KMS-11 (cell line): ENCODE data around the gene IGFBP4.

Experiments used
- H2AFZ ChIP-seq: fragments of 200-600 bp; sonication (generic); 2 replicates; pipeline ENCODE4 v1.6.1; 2016; ENCODE audit warnings: antibody characterized with exemption, mixed run types, low read depth
- H3K27ac ChIP-seq: fragments of 200-600 bp; sonication (generic); 2 replicates; pipeline ENCODE4 v1.6.1; 2016; ENCODE audit warnings: mild to moderate bottlenecking, mixed run types
- H3K27me3 ChIP-seq: fragments of 200-600 bp; sonication (generic); 2 replicates; pipeline ENCODE4 v1.6.1; 2017; ENCODE audit warnings: mild to moderate bottlenecking, low read depth, mixed run types, moderate library complexity; ENCODE audit not compliant: insufficient read depth
- H3K36me3 ChIP-seq: fragments of 200-600 bp; sonication (generic); 2 replicates; pipeline ENCODE4 v1.6.1; 2017; ENCODE audit warnings: mild to moderate bottlenecking, mixed run types; ENCODE audit not compliant: insufficient read depth
- H3K4me1 ChIP-seq: fragments of 200-600 bp; sonication (generic); 2 replicates; pipeline ENCODE4 v1.6.1; 2016; ENCODE audit warnings: mild to moderate bottlenecking, low read depth, mixed run types; ENCODE audit not compliant: poor library complexity, severe bottlenecking
- H3K4me2 ChIP-seq: fragments of 200-600 bp; sonication (generic); 2 replicates; pipeline ENCODE4 v1.7.0; 2016; ENCODE audit warnings: mild to moderate bottlenecking, mixed run types
- H3K4me3 ChIP-seq: fragments of 200-600 bp; sonication (generic); IDR thresholded peaks from 2 replicates; pipeline ENCODE4 v1.6.1; 2017; ENCODE audit warnings: low read depth, low read length, mixed read lengths; ENCODE audit not compliant: insufficient read depth
- H3K79me2 ChIP-seq: fragments of 200-600 bp; sonication (generic); 2 replicates; pipeline ENCODE4 v1.6.1; 2016; ENCODE audit warnings: low read depth, mixed run types; ENCODE audit not compliant: insufficient read depth
- H3K9ac ChIP-seq: fragments of 200-600 bp; sonication (generic); 2 replicates; pipeline ENCODE4 v1.6.1; 2016; ENCODE audit warnings: mild to moderate bottlenecking, mixed run types
- H4K20me1 ChIP-seq: fragments of 200-600 bp; sonication (generic); 2 replicates; pipeline ENCODE4 v1.6.1; 2016; ENCODE audit warnings: mild to moderate bottlenecking, mixed run types; ENCODE audit not compliant: insufficient read depth
- TF ChIP-seq, protein P1 (sequence below): fragments of 200-600 bp; sonication (generic); conservative IDR thresholded peaks from 2 replicates; pipeline ENCODE4 v1.6.1; 2017; ENCODE audit warnings: low read depth, mild to moderate bottlenecking, antibody characterized with exemption, low read length, moderate library complexity, mixed read lengths

Gene IGFBP4

DNA sequence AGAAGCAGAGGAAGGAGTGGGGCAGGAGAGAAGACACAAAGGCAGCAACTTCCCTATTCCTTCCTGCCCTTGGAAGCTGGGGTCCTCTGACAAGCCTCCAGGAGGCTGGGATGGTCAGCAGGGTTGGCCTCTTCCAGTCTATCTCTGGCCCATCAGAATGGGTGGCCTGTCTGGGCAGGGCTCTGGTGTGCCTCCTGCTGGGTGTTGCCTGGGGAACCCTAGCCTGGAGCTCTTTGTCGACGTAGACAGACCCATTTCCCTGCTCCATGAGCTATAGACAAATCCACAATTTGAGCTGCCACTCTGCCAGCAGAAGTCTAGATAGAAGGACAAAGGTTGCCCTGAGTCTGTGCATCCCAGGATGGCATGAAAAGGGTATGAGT is 11.4 kb downstream of the IGFBP4 start:
- H3K79me2 ChIP-seq: no peaks in the 10 kb centered on the region
- no peaks in the 10 kb centered on the region for H3K36me3 ChIP-seq
- no peak overlapping the region for H3K27ac ChIP-seq
- TF ChIP-seq, protein P1, sequence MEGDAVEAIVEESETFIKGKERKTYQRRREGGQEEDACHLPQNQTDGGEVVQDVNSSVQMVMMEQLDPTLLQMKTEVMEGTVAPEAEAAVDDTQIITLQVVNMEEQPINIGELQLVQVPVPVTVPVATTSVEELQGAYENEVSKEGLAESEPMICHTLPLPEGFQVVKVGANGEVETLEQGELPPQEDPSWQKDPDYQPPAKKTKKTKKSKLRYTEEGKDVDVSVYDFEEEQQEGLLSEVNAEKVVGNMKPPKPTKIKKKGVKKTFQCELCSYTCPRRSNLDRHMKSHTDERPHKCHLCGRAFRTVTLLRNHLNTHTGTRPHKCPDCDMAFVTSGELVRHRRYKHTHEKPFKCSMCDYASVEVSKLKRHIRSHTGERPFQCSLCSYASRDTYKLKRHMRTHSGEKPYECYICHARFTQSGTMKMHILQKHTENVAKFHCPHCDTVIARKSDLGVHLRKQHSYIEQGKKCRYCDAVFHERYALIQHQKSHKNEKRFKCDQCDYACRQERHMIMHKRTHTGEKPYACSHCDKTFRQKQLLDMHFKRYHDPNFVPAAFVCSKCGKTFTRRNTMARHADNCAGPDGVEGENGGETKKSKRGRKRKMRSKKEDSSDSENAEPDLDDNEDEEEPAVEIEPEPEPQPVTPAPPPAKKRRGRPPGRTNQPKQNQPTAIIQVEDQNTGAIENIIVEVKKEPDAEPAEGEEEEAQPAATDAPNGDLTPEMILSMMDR: no peak
- no peak overlapping the region for H2AFZ ChIP-seq
- H3K4me1 ChIP-seq: peaks cover 7% of the 10 kb centered on the region
- no peak overlapping the region for H3K4me2 ChIP-seq
- H3K4me3 ChIP-seq: no peak overlapping the region
- H3K9ac ChIP-seq: no peak overlapping the region
- H4K20me1 ChIP-seq: no peaks in the 10 kb centered on the region
- peaks cover 48% of the 10 kb centered on the region for H3K27me3 ChIP-seq

DNA sequence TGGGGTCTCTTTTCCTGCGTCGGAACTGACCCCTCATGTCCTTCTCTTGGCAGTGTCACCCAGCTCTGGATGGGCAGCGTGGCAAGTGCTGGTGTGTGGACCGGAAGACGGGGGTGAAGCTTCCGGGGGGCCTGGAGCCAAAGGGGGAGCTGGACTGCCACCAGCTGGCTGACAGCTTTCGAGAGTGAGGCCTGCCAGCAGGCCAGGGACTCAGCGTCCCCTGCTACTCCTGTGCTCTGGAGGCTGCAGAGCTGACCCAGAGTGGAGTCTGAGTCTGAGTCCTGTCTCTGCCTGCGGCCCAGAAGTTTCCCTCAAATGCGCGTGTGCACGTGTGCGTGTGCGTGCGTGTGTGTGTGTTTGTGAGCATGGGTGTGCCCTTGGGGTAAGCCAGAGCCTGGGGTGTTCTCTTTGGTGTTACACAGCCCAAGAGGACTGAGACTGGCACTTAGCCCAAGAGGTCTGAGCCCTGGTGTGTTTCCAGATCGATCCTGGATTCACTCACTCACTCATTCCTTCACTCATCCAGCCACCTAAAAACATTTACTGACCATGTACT is 13.2 kb downstream of the IGFBP4 start:
- Histone ChIP-seq H3K4me2 (no peak overlapping the region), H3K36me3 (no peaks in the 10 kb centered on the region), H3K9ac (no peak overlapping the region), H2AFZ (no peak overlapping the region), H4K20me1 (no peaks in the 10 kb centered on the region), H3K4me1 (no peaks in the 10 kb centered on the region), H3K27me3 (peaks cover 38% of the 10 kb centered on the region), H3K27ac (no peak overlapping the region), H3K4me3 (no peak overlapping the region), H3K79me2 (no peaks in the 10 kb centered on the region)
- TF ChIP-seq, protein P1: no peak

DNA sequence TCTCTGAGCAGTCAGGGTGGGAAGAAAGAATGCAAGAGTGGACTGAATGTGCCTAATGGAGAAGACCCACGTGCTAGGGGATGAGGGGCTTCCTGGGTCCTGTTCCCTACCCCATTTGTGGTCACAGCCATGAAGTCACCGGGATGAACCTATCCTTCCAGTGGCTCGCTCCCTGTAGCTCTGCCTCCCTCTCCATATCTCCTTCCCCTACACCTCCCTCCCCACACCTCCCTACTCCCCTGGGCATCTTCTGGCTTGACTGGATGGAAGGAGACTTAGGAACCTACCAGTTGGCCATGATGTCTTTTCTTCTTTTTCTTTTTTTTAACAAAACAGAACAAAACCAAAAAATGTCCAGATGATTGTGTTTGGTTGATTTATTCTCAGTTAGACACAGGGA is 14.1 kb downstream of the IGFBP4 start:
- H3K4me1 ChIP-seq: no peaks in the 10 kb centered on the region
- H3K79me2 ChIP-seq: no peaks in the 10 kb centered on the region
- H3K4me2 ChIP-seq: no peak overlapping the region
- no peak overlapping the region for H3K4me3 ChIP-seq
- TF ChIP-seq, protein P1: no peak
- H3K27me3 ChIP-seq: peaks cover 30% of the 10 kb centered on the region; the same call in 1 of the 2 replicates
- H2AFZ ChIP-seq: no peak overlapping the region
- H4K20me1 ChIP-seq: no peaks in the 10 kb centered on the region
- no peak overlapping the region for H3K27ac ChIP-seq
- no peaks in the 10 kb centered on the region for H3K36me3 ChIP-seq
- no peak overlapping the region for H3K9ac ChIP-seq

DNA sequence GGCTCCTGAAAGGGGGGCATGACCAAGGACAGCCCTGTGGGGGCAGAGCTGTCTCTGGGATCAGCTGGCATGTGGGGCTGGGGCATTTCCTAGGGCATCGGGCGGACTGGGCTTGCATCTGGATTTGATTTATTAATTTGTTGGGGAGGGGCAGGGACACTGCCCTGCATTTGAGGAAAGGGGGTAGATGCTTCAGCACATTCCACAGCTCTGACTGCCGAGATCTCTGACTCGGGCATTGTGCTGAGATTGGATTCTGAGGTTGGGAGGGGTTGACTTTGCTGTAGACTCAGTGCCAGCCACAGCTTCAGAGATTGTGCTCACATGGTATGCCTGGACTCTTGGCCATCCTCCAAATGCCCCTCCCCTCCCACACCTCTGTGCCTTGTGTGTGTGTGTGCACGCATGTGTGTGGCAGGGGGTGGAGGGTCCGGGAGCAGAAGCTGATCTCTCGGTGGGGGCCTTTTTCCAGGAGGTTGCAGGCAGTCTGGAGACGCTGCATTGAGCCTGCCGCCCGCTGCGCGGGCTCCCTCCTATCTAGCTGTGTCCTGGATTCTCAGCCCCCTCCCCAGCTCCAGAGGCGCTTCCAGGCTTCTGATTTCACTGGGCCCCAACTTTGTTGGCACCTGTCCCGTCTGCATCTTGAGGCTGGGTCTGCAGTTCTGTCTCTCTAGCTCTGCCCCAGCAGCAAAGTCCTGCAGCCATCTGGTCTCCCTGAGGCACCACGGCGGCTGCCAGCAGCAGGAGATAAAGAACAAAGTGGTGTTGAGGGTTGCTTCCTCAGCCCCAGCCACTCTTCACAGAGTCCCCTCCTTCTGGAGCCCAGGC is 14.9 kb downstream of the IGFBP4 start:
- TF ChIP-seq, protein P1: no peak
- no peaks in the 10 kb centered on the region for H3K4me1 ChIP-seq

More for the DNA sequence above, 14.9 kb downstream of the IGFBP4 start:
- H3K27ac ChIP-seq: no peak overlapping the region
- H3K27me3 ChIP-seq: peaks cover 29% of the 10 kb centered on the region; the same call in 1 of the 2 replicates
- H3K36me3 ChIP-seq: no peaks in the 10 kb centered on the region
- H3K9ac ChIP-seq: no peak overlapping the region
- H2AFZ ChIP-seq: no peak overlapping the region
- H3K79me2 ChIP-seq: no peaks in the 10 kb centered on the region
- H3K4me2 ChIP-seq: no peak overlapping the region
- H3K4me3 ChIP-seq: no peak overlapping the region
- no peaks in the 10 kb centered on the region for H4K20me1 ChIP-seq
